PFSK-1 (cell line): Measurements from ENCODE around the gene TEX11.

ENCODE experiments used
- FOXP2 ChIP-seq: optimal IDR thresholded peaks from 2 replicates; pipeline ENCODE3; 2011; ENCODE audit warnings: borderline replicate concordance, control low read depth, inconsistent platforms; ENCODE audit not compliant: insufficient read depth; ENCODE audit errors: extremely low read length, extremely low read depth
- POLR2AphosphoS5 ChIP-seq: IDR thresholded peaks from 2 replicates; pipeline ENCODE4 v1.6.1; 2012; ENCODE audit warnings: low read depth, mild to moderate bottlenecking, control low read depth, low read length, moderate library complexity
- REST ChIP-seq, 2 experiments: IDR thresholded peaks; 2 replicates each; pipeline versions ENCODE4 v1.6.1 to v1.8.0; 2011 to 2012; ENCODE audit warnings: low read depth in 2 of 2, low read length in 2 of 2, control low read depth in 1 of 2, inconsistent platforms in 1 of 2, mild to moderate bottlenecking in 1 of 2, moderate library complexity in 1 of 2; ENCODE audit not compliant: insufficient read depth in 1 of 2
- SIN3A ChIP-seq: IDR thresholded peaks from 2 replicates; pipeline ENCODE4 v1.6.1; 2012; ENCODE audit warnings: mild to moderate bottlenecking, low read length, moderate library complexity, borderline replicate concordance; ENCODE audit not compliant: insufficient read depth
- TAF1 ChIP-seq: IDR thresholded peaks from 2 replicates; pipeline ENCODE4 v1.6.1; 2012; ENCODE audit warnings: low read length, control low read depth, borderline replicate concordance; ENCODE audit not compliant: insufficient read depth

TEX11 gene

GRCh38 chrX:70826715-70827114 lies 81.8 kb downstream of the TEX11 start:
- no peak for TF ChIP-seq FOXP2
- TF ChIP-seq SIN3A: no peak
- no peak for TF ChIP-seq REST (IDR thresholded peaks at IDR 0.05; ENCODE audit: insufficient read depth in 1 of 2, low read depth in 2 of 2, low read length in 2 of 2)
- no peak for TF ChIP-seq TAF1
- TF ChIP-seq POLR2AphosphoS5: no peak

- TF ChIP-seq TAF1 (no peak), POLR2AphosphoS5 (no peak), SIN3A (no peak), REST (IDR thresholded peaks at IDR 0.05; ENCODE audit: insufficient read depth in 1 of 2, low read depth in 2 of 2, low read length in 2 of 2) (no peak), FOXP2 (no peak)
Observed at GRCh38 chrX:70825366-70825765, 83.1 kb downstream of the TEX11 start.

GRCh38 chrX:70808942-70809940 lies 99.3 kb downstream of the TEX11 start:
- TF ChIP-seq REST (IDR thresholded peaks at IDR 0.05; ENCODE audit: insufficient read depth in 1 of 2, low read depth in 2 of 2, low read length in 2 of 2) (no peak), TAF1 (no peak), FOXP2 (no peak), SIN3A (no peak), POLR2AphosphoS5 (no peak)

- TF ChIP-seq TAF1 (no peak), FOXP2 (no peak), POLR2AphosphoS5 (no peak), REST (IDR thresholded peaks at IDR 0.05; ENCODE audit: insufficient read depth in 1 of 2, low read depth in 2 of 2, low read length in 2 of 2) (no peak), SIN3A (no peak)
Observed at GRCh38 chrX:70806081-70806480, 102.4 kb downstream of the TEX11 start.
